Measurements from ENCODE around the gene ZNF593OS.

DNA sequence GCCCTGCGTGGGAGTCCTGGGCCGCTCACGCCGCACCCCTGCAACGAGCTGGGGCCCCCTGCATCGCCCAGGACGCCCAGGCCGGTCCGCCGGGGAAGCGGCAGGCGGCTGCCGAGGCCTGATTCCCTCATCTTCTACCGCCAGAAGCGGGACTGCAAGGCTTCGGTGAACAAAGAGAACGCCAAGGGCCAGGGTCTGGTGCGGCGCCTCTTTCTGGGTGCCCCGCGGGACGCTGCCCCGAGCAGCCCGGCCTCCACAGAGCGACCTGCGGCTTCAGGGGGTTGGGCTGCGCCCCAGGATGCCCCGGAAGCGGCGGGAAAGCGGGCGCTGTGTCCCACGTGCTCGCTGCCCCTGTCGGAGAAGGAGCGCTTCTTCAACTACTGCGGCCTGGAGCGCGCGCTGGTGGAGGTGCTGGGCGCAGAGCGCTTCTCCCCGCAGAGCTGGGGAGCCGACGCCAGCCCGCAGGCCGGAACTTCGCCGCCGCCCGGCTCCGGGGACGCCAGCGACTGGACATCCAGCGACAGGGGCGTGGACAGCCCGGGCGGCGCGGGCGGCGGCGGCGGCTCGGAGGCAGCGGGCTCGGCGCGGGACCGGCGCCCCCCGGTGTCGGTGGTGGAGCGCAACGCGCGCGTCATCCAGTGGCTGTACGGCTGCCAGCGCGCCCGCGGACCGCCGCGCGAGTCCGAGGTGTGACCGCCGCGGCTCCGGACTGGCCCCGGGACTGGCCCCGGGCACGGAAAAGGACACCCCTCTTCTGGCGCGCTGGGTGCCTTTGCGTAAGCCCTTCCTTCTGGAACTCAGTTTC is 10.0 kb downstream of the ZNF593OS start:
- TF ChIP-seq, protein P1, sequence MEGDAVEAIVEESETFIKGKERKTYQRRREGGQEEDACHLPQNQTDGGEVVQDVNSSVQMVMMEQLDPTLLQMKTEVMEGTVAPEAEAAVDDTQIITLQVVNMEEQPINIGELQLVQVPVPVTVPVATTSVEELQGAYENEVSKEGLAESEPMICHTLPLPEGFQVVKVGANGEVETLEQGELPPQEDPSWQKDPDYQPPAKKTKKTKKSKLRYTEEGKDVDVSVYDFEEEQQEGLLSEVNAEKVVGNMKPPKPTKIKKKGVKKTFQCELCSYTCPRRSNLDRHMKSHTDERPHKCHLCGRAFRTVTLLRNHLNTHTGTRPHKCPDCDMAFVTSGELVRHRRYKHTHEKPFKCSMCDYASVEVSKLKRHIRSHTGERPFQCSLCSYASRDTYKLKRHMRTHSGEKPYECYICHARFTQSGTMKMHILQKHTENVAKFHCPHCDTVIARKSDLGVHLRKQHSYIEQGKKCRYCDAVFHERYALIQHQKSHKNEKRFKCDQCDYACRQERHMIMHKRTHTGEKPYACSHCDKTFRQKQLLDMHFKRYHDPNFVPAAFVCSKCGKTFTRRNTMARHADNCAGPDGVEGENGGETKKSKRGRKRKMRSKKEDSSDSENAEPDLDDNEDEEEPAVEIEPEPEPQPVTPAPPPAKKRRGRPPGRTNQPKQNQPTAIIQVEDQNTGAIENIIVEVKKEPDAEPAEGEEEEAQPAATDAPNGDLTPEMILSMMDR (IDR thresholded peaks at IDR 0.05): peak in 1 of 3 donors; percentile 19
- TF ChIP-seq POLR2A (IDR thresholded peaks at IDR 0.05) (no peak), POLR2AphosphoS5 (IDR thresholded peaks at IDR 0.05) (no peak)

Measured in breast epithelium (tissue), 3 donors.